Measurements from ENCODE around the gene DCTN1. TPM values are rescaled to one million over a fixed set of nuclear protein-coding genes. Genes with fewer than 3 reads are reported as not detected.

The DCTN1 gene
- total and polyA plus RNA-seq, 2 donors from 2014 or later = 134 to 191 TPM

DNA sequence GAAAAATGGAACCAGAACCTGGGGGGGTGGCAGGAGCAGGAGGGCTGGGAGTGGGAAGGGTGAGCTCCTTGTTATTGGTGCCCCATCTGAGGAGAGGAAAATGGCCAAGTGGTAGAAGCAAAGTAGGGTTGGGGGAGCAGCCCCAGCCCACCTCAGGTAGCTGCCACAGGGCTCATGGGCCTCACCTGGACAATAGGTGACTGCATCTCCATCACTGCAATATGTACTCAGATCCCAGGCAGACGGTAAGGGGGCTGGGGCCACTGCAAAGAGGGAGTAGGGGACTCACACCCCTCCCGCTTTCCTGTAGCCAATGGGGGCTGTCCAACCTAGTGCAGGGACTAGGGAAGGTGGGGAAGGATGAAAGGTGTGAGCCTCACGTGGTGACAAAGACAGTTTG, 37.1 kb upstream of the DCTN1 start:
- peaks cover 0 to 19% (median 4%) of the 10 kb centered on the region in 3 donors for H3K4me1 ChIP-seq (ENCODE audit: control insufficient read depth in 2 of 3, insufficient read depth in 2 of 3, low read depth in 1 of 3, low read length in 3 of 3)
- FAIRE-seq (no peak), DNase-seq (peak in 1 of 5 donors; percentile 35)
- H3K27ac ChIP-seq (ENCODE audit: low read depth in 2 of 2, low read length in 2 of 2) = no peak overlapping the region
- H3K36me3 ChIP-seq (ENCODE audit: control insufficient read depth in 2 of 3, insufficient read depth in 3 of 3, low read length in 3 of 3) = no peaks in the 10 kb centered on the region
- no peaks in the 10 kb centered on the region for H3K27me3 ChIP-seq (ENCODE audit: control insufficient read depth, insufficient read depth, low read length)
- H3K4me3 ChIP-seq (ENCODE audit: low read length in 3 of 3) = no peak overlapping the region
- no peak overlapping the region for H3K9ac ChIP-seq (ENCODE audit: low read length in 3 of 3)
- intact Hi-C loops (cut with DNase I) = no loop called here
- TF ChIP-seq, protein P1, sequence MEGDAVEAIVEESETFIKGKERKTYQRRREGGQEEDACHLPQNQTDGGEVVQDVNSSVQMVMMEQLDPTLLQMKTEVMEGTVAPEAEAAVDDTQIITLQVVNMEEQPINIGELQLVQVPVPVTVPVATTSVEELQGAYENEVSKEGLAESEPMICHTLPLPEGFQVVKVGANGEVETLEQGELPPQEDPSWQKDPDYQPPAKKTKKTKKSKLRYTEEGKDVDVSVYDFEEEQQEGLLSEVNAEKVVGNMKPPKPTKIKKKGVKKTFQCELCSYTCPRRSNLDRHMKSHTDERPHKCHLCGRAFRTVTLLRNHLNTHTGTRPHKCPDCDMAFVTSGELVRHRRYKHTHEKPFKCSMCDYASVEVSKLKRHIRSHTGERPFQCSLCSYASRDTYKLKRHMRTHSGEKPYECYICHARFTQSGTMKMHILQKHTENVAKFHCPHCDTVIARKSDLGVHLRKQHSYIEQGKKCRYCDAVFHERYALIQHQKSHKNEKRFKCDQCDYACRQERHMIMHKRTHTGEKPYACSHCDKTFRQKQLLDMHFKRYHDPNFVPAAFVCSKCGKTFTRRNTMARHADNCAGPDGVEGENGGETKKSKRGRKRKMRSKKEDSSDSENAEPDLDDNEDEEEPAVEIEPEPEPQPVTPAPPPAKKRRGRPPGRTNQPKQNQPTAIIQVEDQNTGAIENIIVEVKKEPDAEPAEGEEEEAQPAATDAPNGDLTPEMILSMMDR (IDR thresholded peaks at IDR 0.05; ENCODE audit: borderline replicate concordance, extremely low read depth, insufficient read depth) = no peak
- H3K9me3 ChIP-seq (ENCODE audit: control insufficient read depth in 2 of 3, insufficient read depth in 1 of 3, low read length in 3 of 3) = no peaks in the 10 kb centered on the region

DNA sequence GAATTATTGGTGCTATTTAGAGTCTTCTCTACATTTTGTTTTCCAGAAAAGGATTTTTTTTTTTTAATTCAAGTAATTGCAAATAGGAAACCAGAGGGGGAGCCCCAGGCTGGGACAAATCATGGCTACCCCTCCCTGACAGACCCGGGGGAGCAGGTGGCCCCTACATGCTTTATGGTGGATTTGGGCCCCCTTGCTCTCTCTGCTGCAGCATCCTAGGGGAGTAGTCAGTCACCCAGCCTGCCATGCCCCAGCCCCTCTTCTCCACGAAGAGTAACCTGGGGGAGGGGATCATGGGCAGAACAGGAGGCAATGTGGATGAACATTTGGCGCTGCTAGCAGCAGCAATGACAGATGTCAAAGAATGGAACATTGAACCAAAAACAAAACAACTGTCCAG, 36.7 kb upstream of the DCTN1 start:
- Histone ChIP-seq H3K4me1 (ENCODE audit: control insufficient read depth in 2 of 3, insufficient read depth in 2 of 3, low read depth in 1 of 3, low read length in 3 of 3) (peaks cover 0 to 17% (median 4%) of the 10 kb centered on the region in 3 donors), H3K27ac (ENCODE audit: low read depth in 2 of 2, low read length in 2 of 2) (no peak overlapping the region), H3K27me3 (ENCODE audit: control insufficient read depth, insufficient read depth, low read length) (no peaks in the 10 kb centered on the region), H3K9me3 (ENCODE audit: control insufficient read depth in 2 of 3, insufficient read depth in 1 of 3, low read length in 3 of 3) (no peaks in the 10 kb centered on the region), H3K36me3 (ENCODE audit: control insufficient read depth in 2 of 3, insufficient read depth in 3 of 3, low read length in 3 of 3) (no peaks in the 10 kb centered on the region), H3K9ac (ENCODE audit: low read length in 3 of 3) (no peak overlapping the region), H3K4me3 (ENCODE audit: low read length in 3 of 3) (no peak overlapping the region)
- FAIRE-seq (no peak), DNase-seq (peak in 1 of 5 donors; percentile 50)
- TF ChIP-seq, protein P1 (IDR thresholded peaks at IDR 0.05; ENCODE audit: borderline replicate concordance, extremely low read depth, insufficient read depth) = no peak
- intact Hi-C loops (cut with DNase I) = no loop called here

DNA sequence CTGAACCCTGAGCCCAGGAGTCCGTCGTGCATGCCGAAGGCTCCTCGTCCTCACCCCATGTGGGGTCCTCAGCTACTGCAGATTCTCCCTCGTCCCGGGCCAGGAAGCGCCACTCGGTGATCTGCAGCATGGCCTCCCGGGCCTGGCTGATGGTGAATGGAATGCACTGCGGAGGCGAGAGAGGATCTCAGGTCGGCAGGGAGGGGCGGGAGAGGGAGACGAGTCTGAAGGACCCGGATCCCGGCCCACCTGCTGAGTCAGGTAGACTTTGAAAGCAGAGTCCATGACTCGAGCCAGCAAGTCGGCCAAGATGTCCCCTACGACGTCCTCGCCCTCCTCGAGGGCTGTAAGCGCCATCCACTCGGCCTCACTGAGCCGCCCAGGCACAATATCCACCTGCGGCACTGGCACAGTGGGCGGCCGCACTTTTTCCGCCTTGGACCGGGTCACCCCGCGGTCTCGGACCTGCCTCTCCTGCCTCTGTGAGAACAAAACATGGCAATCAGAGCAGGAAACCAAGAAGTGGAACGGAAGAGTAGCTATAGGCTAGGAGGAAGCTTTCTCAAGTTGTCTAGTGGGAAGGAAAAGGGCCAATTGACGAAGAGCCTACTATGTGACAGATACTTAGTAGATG, 35.8 kb upstream of the DCTN1 start:
- FAIRE-seq = no peak
- Histone ChIP-seq H3K9me3 (ENCODE audit: control insufficient read depth in 2 of 3, insufficient read depth in 1 of 3, low read length in 3 of 3) (no peaks in the 10 kb centered on the region), H3K4me1 (ENCODE audit: control insufficient read depth in 2 of 3, insufficient read depth in 2 of 3, low read depth in 1 of 3, low read length in 3 of 3) (peaks cover 0 to 16% (median 4%) of the 10 kb centered on the region in 3 donors), H3K4me3 (ENCODE audit: low read length in 3 of 3) (peak overlapping the region; percentile 7 to 71 (median 59)), H3K27ac (ENCODE audit: low read depth in 2 of 2, low read length in 2 of 2) (no peak overlapping the region), H3K9ac (ENCODE audit: low read length in 3 of 3) (peak overlapping the region in 2 of 3 donors; percentile 18 to 65), H3K27me3 (ENCODE audit: control insufficient read depth, insufficient read depth, low read length) (no peaks in the 10 kb centered on the region), H3K36me3 (ENCODE audit: control insufficient read depth in 2 of 3, insufficient read depth in 3 of 3, low read length in 3 of 3) (no peaks in the 10 kb centered on the region)
- peak; percentile 28 to 76 (median 59) for DNase-seq
- TF ChIP-seq, protein P1 (IDR thresholded peaks at IDR 0.05; ENCODE audit: borderline replicate concordance, extremely low read depth, insufficient read depth) = no peak
- intact Hi-C loops (cut with DNase I) = no loop called here
